ENCODE measurements around the gene KCNQ1. TPM values are rescaled to one million over a fixed set of nuclear protein-coding genes. Genes with fewer than 3 reads are reported as not detected.
A peak's percentile ranks its signal among the peaks of the same experiment; 100 is the strongest.

KCNQ1 gene
- total and polyA plus RNA-seq, 9 of the 15 experiments (the other 6 are each of a cell fraction or from before 2014, with no cell fraction given): 0.44 TPM; not detected in 8

DNA sequence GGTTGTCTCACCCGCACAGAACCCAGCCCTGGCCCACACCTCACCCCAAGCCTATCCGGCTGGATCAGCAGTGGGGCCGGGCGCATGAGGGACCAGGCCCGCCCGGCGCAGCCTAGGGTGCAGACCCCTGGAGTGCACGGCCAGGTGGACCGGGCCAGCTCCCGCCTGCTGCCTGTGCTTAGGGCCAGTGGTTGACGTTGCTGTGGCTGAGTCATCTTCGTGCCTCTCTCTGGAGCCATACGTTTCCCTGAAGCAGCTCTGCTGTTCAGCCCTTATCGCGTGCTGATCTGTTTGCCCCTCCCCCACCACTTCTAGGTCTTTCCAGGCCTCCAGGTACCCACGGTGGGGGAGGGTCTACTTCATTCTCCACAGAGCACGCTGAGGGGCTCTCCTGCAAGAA lies 401.2 kb downstream of the KCNQ1 start (continued):
- peak; percentile 81 for TF ChIP-seq CREM (IDR thresholded peaks at IDR 0.05; ENCODE audit: low read depth)
- peak; percentile 87; the same call in 1 of the 2 replicates for TF ChIP-seq MTA3 (IDR thresholded peaks at IDR 0.05; ENCODE audit: borderline replicate concordance)
- TF ChIP-seq ZNF764 (CRISPR knock-in tag; IDR thresholded peaks at IDR 0.05; ENCODE audit: low read depth): no peak
- peak; percentile 68; the same call in 1 of the 2 replicates for TF ChIP-seq RNF2 (IDR thresholded peaks at IDR 0.05)
- peak; percentile 59 for TF ChIP-seq BHLHE40 (IDR thresholded peaks at IDR 0.05; ENCODE audit: low read length)
- TF ChIP-seq, protein P1, sequence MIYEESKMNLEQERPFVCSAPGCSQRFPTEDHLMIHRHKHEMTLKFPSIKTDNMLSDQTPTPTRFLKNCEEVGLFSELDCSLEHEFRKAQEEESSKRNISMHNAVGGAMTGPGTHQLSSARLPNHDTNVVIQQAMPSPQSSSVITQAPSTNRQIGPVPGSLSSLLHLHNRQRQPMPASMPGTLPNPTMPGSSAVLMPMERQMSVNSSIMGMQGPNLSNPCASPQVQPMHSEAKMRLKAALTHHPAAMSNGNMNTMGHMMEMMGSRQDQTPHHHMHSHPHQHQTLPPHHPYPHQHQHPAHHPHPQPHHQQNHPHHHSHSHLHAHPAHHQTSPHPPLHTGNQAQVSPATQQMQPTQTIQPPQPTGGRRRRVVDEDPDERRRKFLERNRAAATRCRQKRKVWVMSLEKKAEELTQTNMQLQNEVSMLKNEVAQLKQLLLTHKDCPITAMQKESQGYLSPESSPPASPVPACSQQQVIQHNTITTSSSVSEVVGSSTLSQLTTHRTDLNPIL (CRISPR knock-in tag; IDR thresholded peaks at IDR 0.05): no peak
- TF ChIP-seq NFE2L1 (tag; IDR thresholded peaks at IDR 0.05; ENCODE audit: borderline replicate concordance, low read depth): no peak
- TF ChIP-seq SLC30A9 (CRISPR knock-in tag; IDR thresholded peaks at IDR 0.05): no peak
- no peak for TF ChIP-seq GTF2F1 (IDR thresholded peaks at IDR 0.05; ENCODE audit: low read depth, low read length)
- TF ChIP-seq, protein P2, sequence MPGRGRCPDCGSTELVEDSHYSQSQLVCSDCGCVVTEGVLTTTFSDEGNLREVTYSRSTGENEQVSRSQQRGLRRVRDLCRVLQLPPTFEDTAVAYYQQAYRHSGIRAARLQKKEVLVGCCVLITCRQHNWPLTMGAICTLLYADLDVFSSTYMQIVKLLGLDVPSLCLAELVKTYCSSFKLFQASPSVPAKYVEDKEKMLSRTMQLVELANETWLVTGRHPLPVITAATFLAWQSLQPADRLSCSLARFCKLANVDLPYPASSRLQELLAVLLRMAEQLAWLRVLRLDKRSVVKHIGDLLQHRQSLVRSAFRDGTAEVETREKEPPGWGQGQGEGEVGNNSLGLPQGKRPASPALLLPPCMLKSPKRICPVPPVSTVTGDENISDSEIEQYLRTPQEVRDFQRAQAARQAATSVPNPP (IDR thresholded peaks at IDR 0.05; ENCODE audit: borderline replicate concordance, insufficient read depth, insufficient read length): no peak
- TF ChIP-seq GATAD2A (IDR thresholded peaks at IDR 0.05): peak; percentile 34; the same call in 1 of the 2 replicates
- TF ChIP-seq TAL1 (IDR thresholded peaks at IDR 0.05): no peak
- TF ChIP-seq, protein P3, sequence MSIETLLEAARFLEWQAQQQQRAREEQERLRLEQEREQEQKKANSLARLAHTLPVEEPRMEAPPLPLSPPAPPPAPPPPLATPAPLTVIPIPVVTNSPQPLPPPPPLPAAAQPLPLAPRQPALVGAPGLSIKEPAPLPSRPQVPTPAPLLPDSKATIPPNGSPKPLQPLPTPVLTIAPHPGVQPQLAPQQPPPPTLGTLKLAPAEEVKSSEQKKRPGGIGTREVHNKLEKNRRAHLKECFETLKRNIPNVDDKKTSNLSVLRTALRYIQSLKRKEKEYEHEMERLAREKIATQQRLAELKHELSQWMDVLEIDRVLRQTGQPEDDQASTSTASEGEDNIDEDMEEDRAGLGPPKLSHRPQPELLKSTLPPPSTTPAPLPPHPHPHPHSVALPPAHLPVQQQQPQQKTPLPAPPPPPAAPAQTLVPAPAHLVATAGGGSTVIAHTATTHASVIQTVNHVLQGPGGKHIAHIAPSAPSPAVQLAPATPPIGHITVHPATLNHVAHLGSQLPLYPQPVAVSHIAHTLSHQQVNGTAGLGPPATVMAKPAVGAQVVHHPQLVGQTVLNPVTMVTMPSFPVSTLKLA (conservative IDR thresholded peaks at IDR 0.05): no peak
- TF ChIP-seq ZNF197 (CRISPR knock-in tag; IDR thresholded peaks at IDR 0.05; ENCODE audit: low read depth): no peak
- no peak for TF ChIP-seq MED1 (CRISPR knock-in tag; IDR thresholded peaks at IDR 0.05; ENCODE audit: borderline replicate concordance)
- TF ChIP-seq OTX1 (CRISPR knock-in tag; IDR thresholded peaks at IDR 0.05): no peak
- TF ChIP-seq CCAR2 (IDR thresholded peaks at IDR 0.05; ENCODE audit: low read depth, low read length): no peak
- TF ChIP-seq WHSC1 (IDR thresholded peaks at IDR 0.05; ENCODE audit: low read length): no peak
- TF ChIP-seq ZNF436 (CRISPR knock-in tag; IDR thresholded peaks at IDR 0.05): no peak
- no peak for TF ChIP-seq HDAC6 (IDR thresholded peaks at IDR 0.05; ENCODE audit: low read depth, low read length)
- no peak for TF ChIP-seq SNRNP70 (optimal IDR thresholded peaks at IDR 0.05; ENCODE audit: low read depth, low read length)
- TF ChIP-seq ZNF354B (CRISPR knock-in tag; IDR thresholded peaks at IDR 0.05): no peak
- no peak for TF ChIP-seq STAT5B (CRISPR knock-in tag; IDR thresholded peaks at IDR 0.05)
- TF ChIP-seq HCFC1 (IDR thresholded peaks at IDR 0.05; ENCODE audit: low read depth, low read length): no peak
- TF ChIP-seq CBX1 (IDR thresholded peaks at IDR 0.05; ENCODE audit: low read depth): no peak
- peak; percentile 40; the same call in 1 of the 2 replicates for TF ChIP-seq MYC (IDR thresholded peaks at IDR 0.05; ENCODE audit: low read depth, low read length)
- no peak for TF ChIP-seq MYC (CRISPR knock-in tag; IDR thresholded peaks at IDR 0.05; ENCODE audit: borderline replicate concordance, low read depth)
- TF ChIP-seq ZFPM2 (CRISPR knock-in tag; IDR thresholded peaks at IDR 0.05): no peak
- peak; percentile 17; the same call in 1 of the 2 replicates for TF ChIP-seq ZFX (CRISPR knock-in tag; IDR thresholded peaks at IDR 0.05)
- no peak for TF ChIP-seq ZNF583 (CRISPR knock-in tag; IDR thresholded peaks at IDR 0.05)
- TF ChIP-seq ZNF143 (CRISPR knock-in tag; IDR thresholded peaks at IDR 0.05): no peak
